NCI-H2227 (cell line): Measurements from ENCODE around the gene SLC35D2.
"Not testable (repeated sequence)": the region's sequence is repeated elsewhere in the genome, so short reads cannot be mapped to it uniquely, and the experiment has no call there.

Source experiments
- DNase-seq: peaks from one replicate; lab custom pipeline; 2025; ENCODE audit not compliant: unreplicated experiment; lab: John Stamatoyannopoulos, UW

Gene SLC35D2

DNA sequence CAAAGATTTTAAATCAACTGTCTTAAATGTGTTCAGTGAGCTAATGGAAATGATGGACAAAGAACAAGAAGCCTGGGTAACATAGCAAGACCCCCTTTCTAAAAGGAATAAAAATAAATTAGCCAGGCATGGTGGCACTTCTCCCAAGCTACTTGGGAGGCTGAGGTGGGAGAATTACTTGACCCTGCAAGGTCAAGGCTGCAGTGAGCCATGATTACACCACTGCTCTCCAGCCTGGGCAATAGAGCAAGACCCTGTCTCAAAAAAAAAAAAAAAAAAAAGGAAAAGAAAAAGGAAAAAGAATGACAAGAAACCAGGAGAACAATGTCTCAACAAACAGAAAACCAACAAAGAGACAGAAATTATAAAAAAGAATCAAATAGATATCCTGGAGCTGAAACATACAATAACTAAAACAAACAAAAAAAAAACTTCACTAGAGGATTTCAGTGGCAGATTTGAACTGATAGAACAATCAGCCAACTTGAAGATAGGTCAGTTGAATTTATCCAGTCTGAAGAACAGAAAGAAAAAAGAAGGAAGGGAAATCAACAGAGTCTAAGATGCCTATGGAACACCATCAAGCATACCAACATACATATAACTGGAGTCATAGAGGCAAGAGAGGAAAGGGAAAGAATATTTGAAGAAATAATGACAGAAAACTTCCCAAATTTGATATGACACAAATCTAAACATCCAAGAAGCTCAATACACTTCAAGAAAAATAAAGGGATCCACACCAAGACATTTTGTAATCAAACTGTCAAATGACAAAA lies 16.8 kb upstream of the SLC35D2 start:
- no peak for DNase-seq

DNA sequence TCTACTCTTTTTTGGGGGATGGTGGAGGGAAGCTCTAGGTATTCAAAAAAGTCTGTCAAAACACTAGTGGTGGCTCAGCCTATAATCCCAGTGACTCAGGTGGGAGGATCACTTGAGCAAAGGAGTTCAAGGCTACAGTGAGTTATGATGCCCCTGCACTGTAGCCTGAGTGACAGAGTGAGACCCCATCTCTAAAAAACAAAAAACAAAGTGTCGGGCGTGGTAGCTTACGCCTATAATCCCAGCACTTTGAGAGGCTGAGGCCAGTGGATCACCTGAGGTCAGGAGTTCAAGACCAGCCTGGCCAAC lies 15.8 kb upstream of the SLC35D2 start:
- DNase-seq: no peak

DNA sequence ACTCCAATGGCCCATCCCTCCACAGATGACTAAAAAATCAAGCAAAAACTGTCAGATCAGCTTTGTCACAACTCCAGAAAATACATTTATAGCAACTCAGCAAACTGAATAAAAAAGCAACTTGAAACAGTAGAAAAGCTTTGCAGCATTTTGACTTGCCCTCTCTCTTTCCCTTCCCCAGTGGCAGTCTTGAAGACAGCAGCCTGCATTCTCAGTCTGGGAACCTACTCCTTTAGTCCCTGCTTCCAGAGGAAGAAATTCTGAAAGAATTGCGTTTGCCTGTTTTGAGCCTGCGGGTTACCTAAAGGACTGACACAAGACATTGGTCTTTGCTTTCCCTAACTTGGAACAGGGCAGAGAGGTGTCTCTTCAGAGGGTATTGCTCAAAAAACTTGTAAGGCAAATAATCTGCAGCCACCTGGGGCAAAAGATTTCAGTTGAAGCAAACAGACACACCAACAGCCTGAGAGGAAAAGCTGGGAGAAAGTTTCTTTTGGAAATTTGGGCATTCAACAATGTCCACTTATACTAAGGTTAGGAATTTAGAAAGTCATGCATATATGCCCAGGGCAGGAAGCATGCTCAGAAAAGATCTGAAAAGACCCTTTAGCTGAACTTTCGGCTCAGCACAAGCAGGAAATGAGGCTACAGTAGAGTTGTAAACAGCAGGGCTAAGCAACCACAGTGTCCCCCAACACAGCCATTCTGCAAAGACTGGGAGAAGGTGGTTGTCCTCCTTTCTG lies 15.2 kb upstream of the SLC35D2 start:
- DNase-seq: no peak

DNA sequence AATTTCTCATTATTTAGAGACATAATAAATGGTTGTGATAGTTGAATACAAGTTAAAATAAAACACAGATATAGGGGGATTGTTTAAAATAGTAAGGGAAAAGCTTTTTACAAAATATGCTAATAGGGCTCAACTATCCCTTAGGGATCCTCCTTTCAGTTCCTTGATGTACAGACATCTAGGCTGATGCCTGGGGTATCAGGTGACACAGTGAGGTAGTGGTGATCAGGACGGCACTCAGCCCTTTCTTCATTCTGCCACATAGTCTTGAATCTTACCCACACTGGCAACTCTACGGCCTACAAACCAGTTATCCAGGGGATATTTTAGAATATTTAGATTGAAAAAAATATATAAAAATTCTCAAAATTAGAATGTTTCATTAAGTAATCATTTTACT lies 12.5 kb upstream of the SLC35D2 start:
- DNase-seq: no peak

DNA sequence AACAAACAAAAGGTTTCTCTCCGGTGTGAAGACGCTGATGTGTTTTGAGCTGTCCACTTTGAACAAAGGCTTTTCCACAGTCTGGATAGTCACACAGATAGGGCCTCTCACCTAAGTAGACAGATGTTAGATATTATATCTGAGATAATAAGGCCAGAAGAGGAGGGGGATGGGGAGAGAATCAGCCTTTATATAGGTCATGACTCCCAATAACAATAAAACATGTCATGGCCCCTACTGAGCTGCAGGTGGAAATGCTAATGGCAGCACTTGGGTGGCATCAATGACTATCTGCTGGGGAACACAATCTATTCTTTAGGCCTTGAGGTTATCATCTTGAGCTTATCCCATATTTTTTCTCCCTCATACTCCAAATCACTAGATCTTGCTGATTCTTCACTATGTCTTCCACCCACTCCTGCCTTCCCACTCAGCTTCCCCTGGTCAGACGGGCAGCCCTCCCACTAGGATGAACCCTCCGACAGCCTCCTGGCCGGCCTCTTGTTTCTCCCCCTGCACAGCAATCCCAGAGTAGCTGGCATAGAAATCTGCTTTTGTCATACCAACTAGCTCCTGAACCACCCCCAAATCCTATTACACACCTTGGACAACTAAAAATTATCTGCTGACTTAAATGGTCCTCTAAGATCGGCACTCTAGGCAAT lies 11.5 kb upstream of the SLC35D2 start:
- DNase-seq: no peak

DNA sequence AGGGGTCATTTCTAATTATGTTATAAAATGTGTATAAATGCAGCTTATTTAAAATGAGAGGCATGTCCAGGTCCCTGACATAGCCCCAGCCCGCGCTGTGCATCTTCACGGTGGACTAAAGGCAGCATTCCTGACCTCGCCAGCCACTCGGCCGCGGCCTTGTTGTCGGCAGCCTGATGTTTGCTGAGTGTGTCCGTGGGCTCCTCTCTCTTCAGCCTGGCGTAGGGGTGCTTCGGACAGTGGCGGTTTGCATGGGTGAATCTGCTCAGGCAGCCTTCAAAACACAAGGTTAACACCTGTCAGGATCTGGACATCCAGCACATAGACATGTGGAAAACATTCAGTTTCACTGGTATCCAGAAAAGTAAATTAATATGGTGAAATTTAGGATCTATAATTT lies 8.8 kb upstream of the SLC35D2 start:
- DNase-seq: no peak

DNA sequence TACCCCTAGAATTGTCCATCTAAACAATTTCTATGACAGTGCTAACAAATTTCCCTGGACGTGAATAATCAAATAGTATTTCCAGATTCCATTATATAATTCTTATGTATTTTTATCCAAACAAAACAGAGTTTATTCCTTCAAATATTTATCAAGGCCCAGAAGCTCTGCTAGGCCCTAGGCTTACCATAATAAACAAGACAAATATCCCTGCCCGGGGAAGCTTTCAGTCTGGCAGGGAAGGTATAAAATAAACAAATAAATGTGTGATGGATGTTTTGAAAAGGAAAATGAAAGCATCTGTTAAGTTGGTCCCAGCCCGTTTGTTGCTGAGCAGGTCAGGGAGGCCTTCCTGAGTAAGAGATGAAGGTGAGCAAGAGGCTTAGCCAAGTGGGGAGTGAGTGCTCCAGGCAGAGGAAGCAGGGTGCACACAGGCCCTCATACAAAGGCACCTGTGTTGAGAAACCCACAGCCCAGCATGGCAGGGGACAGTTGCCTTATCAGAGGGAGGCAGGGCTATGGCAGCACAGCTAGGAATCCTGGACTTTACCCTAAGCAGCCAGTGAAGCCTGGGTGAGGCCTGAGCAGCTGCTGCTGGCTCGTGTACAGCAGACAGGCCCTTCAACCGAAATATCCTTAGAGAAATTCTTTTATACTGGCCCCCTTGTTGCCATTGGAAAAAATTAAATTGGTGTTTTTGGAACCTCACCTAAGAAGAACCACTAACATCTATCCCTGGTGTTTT lies 7.7 kb upstream of the SLC35D2 start:
- DNase-seq: no peak

DNA sequence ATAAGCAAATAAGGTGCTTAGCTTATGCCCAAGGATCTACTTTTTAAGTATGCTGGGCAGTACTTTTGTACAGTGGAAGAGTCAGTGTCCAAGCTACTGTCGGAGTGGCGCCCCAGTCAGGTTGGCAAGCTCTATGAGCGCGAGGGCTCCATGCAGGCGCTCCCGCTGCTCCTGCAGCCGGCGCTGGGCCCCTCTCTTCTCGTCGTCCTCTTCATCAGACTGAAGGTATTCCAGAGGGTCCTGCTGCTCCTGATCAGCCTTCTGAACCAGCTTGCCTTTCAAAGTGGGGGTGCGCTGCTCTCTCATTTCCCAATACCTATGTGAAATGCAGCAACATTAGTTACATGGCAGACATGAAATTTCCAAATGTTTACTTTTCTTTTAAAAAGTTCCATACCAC lies 4.6 kb upstream of the SLC35D2 start:
- DNase-seq: no peak

DNA sequence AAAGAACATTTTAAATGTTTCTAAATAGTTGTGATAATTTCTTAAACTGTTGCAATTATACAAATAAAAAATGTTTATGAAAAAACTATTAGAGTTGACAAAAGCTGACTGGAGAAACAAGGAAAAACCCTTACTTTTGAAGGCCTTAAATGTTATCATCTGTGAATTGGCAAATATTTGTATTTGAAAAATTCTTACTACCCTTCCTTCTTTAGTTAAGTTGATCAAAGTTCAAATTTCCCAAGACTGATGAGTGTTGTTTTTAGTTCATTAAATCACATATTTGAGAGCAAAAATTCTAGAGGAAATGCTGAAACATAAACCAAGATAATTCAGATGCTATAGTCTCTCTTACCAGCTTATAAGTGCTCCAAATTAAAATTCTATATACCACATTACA lies 2.6 kb upstream of the SLC35D2 start:
- DNase-seq: no peak

DNA sequence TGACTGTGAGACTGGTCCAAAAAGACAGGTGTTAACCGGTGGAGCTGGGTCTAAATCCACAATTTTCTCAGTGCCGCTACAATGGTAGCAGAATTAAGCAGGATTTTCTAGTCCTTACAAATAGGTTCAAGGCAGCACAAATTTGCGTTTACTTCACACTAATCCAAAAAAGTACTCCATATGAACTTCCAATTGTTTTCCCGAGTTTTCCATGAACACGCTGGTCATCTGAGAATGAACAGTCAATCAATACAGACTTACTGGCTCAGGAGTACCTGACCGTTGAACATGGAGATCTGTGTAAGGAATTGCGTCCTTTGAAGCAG lies 709 bp downstream of the SLC35D2 start:
- peak; percentile 24 for DNase-seq

DNA sequence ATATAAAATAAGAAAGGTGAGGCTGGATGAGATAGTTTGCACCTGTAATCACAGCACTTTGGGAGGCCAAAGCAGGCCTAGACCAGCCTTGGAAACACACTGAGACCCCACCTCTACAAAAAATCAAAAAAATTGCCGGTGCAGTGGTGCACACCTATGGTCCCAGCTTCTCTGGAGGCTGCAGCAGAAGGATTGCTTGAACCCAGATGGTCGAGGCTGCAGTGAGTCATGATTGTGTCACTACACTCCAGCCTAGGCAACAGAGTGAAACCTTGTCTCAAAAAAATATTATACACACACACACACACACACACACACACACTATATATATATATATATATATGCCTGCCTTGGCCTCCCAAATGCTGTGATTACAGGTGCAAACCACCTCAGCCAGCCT lies 1.3 kb downstream of the SLC35D2 start:
- no peak for DNase-seq

DNA sequence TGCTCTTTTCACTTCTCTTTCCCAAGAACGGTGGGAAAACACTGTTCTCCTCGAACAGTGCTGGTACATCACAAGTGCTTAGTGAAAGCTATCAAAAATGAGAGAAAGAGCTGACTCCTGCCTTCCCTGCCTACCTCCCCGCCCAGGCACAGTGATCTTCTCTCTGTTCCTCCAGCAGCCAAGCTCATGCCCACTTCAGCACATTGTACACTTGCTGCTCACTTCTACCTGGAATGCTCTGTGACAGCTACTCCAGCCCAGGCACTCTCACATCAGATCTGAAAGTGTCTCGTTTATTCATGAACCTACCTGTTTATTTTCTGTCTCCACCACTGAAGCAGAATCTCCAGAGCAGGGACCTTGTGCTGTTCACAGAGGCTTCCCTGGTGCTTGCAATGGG lies 1.8 kb downstream of the SLC35D2 start:
- no peak for DNase-seq

DNA sequence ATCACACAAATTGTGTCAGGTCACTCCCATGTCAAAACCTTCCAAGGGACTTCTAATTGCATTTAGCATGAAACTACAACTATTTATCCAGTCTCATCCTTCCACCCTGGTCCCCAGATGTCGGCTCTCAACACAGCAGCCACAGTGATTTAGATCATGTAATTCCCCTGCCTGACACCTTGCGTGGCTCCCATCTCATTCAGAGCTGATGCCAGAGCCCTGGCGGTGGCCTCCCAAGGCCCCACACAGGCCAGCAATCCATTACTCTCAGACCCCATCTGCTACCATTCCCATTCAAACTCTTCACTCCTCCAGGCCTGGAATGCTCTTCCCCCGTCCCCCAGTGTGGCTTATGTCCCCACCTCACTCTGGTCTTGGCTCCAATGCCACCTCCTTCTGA lies 2.4 kb downstream of the SLC35D2 start:
- DNase-seq: no peak

DNA sequence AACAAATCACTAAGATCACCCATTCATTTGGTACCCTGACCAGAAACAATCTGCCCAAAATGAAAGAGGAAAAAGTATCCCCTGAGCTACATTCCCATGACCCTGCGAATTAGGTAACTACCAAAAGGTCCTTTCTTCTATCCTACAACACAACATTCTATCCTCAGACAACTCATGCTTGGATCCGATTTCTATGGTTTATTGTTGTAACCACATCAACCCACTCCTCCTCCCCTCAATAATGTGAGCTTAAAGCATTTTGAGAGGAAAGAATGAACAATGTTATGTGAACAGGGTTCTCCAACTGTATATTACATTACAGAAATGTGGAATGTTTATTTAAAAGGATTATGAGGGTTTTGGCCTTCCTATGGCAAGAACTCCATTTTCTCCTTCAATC lies 4.0 kb downstream of the SLC35D2 start:
- no peak for DNase-seq

DNA sequence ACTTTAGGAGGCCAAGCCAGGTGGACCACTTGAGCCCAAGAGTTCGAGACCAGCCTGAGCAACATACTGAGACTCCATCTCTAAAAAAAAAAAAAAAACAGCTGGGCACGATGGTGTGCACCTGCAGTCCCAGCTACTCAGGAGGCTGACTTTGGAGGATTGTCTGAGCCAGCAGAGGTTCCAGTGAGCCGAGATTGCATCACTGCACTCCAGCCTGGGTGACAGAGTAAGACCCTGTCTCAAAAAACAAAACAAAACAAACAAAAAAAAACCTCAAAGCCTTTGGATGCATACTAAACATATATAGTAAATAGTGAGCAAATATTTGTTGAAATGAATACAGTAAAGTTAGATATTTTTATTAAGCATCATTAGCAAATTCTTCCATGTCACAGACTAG lies 5.3 kb downstream of the SLC35D2 start:
- DNase-seq: no peak

DNA sequence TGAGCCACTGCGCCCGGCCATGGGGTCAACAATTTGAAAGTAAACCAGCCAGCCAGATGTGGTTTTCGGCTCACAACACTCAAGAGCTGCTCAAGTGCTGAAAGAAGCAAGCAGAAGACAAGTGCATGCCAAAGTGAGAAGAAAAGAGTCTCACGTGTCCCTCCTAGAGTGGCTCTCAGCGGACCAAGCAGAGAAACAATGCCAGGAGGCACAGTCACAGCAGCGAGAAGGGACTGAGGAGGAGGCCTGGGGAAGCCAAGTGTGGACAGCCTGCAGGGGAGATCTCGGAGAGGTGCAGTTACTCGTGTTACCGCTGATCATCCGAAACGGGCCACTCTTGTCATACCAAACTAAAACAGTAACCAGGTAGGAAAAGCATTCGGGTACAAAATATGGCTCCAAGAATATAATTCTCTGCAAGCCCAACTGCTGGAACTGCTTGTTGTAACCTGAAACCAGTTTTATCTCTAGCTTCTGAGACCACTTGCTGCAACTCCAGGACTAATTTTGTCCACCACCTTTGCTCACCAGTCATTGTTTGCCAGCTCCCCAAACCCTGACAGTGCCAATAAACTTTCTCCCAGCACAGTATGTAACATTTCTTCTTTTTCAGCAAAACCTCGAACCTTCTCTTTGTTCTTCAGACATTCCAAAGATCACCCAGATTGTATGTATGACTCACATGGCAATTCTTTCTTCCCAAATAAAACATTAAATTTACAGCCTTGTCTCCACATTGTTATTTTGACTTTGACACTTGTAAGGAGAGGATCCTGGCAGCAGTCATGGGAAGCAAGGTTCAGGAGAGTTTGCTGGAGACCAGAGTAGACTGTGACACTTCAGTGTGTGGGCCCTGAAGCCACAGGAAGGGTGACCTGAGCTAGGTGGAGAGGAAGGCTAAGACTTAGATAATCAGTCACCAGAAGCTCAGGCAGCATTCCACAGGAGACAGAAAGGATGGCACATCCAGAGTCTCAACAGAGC lies 6.3 kb downstream of the SLC35D2 start:
- DNase-seq: no peak

DNA sequence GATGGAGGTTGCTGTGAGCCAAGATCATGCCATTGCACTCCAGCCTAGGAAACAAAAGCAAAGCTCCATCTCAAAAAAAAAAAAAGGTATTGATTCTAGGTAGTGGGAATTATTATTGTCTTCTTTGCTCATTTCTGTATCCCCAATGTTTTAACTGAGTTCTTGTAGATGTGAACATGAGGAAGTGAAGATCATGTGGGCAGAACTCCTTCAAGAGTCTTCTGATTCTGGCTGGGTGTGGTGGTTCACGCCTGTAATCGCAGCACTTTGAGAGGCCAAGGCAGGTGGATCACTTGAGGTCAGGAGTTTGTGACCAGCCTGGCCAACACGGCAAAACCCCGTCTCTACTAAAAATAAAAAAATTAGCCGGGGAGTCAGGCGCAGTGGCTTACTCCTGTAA lies 8.0 kb downstream of the SLC35D2 start:
- not testable (repeated sequence) for DNase-seq

DNA sequence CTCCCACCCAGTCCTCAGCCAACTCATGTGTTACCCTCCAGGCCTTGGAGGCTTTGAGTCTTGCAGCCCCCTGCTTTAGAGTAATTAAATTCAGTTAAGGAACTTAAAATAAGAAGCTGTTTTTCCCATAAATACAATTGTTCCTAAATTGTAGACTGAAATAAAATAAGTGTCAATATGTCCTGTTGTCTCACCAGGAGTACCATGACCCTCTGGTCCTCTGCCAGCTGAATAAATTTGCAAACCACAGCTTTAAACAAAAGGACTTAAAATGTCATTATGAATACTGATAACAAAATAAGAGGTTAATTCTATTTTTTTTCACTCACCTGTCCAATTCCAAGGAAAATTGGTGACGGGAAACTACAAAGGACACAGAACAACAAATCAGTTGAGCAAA lies 15.6 kb downstream of the SLC35D2 start:
- DNase-seq: no peak

DNA sequence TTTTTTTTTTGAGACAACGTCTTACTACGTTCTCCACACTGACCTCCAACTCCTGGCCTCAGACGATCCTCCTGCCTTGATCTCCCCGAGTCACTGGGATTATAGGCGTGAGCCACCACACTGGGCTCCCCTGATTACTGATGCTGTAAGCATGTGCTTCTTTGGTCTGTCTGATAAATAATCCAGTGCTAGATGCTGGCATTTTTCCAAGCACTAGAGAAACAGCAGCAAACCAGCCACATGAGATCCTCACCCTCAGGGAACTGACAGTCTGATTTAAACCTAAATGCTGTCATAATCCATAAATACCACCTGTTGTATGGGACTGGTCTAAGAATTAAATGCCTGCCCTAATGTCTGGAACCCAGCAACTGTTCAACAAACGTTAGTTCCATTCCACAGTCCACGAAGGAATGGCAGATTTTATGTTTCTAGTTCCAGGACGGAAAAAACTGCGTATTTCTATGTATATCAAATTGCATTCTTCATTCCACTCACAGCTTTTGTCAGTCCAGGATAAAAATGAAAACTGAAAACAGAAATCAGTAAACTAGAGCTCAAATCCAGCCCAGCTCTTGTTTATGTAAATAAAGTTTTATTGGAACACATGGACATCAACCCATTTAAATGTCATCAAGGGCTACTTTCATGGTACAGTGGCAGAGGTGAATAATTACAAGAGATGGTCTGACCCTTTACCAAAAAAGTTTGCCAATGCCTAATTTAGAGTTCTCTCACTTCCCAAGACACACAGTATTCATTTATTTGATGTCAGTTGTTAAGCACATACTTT lies 20.1 kb downstream of the SLC35D2 start:
- no peak for DNase-seq

DNA sequence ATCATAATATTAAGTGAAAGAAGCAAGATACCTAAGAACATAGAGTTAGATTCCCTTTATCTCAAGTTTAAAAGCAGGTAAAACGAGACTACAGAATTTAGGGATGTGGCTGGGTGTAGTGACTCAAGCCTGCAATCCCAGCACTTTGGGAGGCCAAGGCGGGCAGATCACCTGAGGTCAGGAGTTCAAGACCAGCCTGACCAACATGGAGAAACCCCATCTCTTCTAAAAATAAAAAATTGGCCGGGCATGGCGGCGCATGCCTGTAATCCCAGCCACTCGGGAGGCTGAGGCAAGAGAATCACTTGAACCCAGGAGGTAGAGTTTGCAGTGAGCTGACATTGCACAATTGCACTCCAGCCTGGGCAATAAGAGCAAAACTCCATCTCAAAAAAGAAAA lies 21.4 kb downstream of the SLC35D2 start:
- not testable (repeated sequence) for DNase-seq
